ENCODE data around the gene SFSWAP.
"Not testable (repeated sequence)": the region's sequence is repeated elsewhere in the genome, so short reads cannot be mapped to it uniquely, and the experiment has no call there.

The SFSWAP gene

DNA sequence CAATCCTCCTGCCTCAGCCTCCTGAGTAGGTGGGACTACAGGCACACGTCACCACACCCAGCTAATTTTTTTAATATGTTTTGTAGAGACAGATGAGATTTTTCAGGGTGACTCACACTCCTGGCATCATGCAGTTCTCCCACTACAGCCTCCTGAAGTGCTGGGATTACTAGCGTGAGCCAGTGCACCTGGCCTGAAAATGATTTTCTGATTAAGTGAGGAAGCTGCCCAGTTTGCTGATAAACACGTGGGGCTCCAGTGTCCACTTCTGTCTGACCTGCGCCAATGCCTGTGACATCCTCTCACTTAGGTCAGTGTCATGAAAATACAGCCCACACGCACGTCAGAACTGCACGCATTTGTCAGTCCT is 37.0 kb upstream of the SFSWAP start:
- H3K4me2 ChIP-seq, result no peak overlapping the region
- no peaks in the 10 kb centered on the region; the same call in 1 of the 2 replicates for H3K27me3 ChIP-seq (ENCODE audit: insufficient read depth, low read depth)
- no peak overlapping the region for H3K9ac ChIP-seq
- H4K20me1 ChIP-seq (ENCODE audit: insufficient read depth), result no peaks in the 10 kb centered on the region
- no peak overlapping the region for H3K27ac ChIP-seq
- TF ChIP-seq, protein P1, sequence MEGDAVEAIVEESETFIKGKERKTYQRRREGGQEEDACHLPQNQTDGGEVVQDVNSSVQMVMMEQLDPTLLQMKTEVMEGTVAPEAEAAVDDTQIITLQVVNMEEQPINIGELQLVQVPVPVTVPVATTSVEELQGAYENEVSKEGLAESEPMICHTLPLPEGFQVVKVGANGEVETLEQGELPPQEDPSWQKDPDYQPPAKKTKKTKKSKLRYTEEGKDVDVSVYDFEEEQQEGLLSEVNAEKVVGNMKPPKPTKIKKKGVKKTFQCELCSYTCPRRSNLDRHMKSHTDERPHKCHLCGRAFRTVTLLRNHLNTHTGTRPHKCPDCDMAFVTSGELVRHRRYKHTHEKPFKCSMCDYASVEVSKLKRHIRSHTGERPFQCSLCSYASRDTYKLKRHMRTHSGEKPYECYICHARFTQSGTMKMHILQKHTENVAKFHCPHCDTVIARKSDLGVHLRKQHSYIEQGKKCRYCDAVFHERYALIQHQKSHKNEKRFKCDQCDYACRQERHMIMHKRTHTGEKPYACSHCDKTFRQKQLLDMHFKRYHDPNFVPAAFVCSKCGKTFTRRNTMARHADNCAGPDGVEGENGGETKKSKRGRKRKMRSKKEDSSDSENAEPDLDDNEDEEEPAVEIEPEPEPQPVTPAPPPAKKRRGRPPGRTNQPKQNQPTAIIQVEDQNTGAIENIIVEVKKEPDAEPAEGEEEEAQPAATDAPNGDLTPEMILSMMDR (conservative IDR thresholded peaks at IDR 0.05; ENCODE audit: low read depth, low read length), result no peak
- H3K4me3 ChIP-seq (IDR thresholded peaks at IDR 0.05; ENCODE audit: insufficient read depth, low read depth, low read length), result no peak overlapping the region
- H3K36me3 ChIP-seq (ENCODE audit: insufficient read depth), result no peaks in the 10 kb centered on the region
- H2AFZ ChIP-seq (ENCODE audit: low read depth), result no peak overlapping the region
- H3K79me2 ChIP-seq (ENCODE audit: insufficient read depth, low read depth), result no peaks in the 10 kb centered on the region
- no peaks in the 10 kb centered on the region for H3K4me1 ChIP-seq (ENCODE audit: low read depth, poor library complexity, severe bottlenecking)

DNA sequence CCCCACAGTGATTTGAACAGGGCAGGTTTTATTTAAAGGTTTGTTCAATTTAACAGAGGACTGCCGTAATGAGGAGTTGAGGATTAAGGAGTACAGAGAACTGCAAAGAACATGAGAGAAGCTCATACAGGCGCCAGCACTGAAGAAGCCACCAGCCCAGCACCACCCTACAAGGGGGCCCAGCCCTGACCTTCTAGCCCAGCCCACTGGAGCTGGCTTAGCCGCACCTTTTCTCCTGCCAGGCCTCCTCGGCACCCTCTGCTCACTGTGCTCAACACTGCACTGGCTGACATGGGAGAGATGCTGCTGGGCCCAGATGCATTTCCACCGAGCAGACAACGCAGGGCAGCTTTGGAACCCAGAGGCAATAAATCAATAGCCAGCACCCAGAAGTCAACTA is 36.5 kb upstream of the SFSWAP start:
- Histone ChIP-seq H3K4me2 (no peak overlapping the region), H3K79me2 (ENCODE audit: insufficient read depth, low read depth) (no peaks in the 10 kb centered on the region), H2AFZ (ENCODE audit: low read depth) (no peak overlapping the region), H3K27ac (no peak overlapping the region), H4K20me1 (ENCODE audit: insufficient read depth) (no peaks in the 10 kb centered on the region), H3K9ac (no peak overlapping the region), H3K4me1 (ENCODE audit: low read depth, poor library complexity, severe bottlenecking) (no peaks in the 10 kb centered on the region), H3K36me3 (ENCODE audit: insufficient read depth) (no peaks in the 10 kb centered on the region), H3K27me3 (ENCODE audit: insufficient read depth, low read depth) (no peaks in the 10 kb centered on the region; the same call in 1 of the 2 replicates), H3K4me3 (IDR thresholded peaks at IDR 0.05; ENCODE audit: insufficient read depth, low read depth, low read length) (no peak overlapping the region)
- TF ChIP-seq, protein P1 (conservative IDR thresholded peaks at IDR 0.05; ENCODE audit: low read depth, low read length), result no peak

DNA sequence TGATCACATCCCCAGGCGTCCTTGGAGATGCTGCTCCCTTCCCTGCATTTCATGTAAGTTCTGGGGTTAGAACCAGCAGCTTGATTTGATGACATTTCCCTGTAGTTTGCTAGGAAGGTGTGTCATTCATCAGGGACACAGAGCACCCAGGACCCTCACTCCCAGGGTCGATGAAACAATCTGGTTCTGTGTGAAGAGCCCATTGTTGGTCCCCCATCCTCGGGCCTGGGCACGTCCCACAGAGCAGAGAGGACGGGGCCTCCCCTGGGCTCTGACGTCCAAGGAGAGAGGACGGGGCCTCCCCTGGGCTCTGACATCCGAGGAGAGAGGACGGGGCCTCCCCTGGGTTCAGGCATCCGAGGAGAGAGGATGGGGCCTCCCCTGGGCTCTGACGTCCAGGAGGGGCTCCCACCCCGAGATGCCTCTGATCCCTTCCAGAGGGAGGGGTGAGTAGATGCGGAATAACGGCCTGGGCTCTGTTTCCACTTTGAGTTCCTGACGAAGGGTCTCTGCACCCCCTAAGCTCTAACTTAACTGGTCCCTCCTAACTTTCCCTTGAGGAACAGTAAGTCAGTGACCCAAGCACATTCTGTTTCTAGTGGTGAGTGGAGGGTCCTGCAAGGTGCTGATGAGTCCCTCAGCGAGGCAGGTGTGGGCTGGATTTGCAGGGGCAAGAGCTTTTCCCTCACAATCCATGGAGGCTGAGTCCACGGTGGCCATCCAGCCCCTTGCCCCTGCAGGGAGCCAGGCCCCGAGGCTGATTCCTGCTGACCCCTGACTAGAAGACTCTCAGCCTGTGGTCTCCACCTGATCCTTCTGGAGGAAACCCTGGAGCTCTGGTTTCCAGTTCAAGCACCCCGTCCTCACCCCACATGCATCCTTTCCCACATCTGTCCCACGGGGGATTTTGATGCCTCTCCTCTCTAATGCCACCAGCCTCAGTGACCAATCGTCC is 35.5 kb upstream of the SFSWAP start:
- no peak overlapping the region for H3K27ac ChIP-seq
- no peaks in the 10 kb centered on the region for H3K36me3 ChIP-seq (ENCODE audit: insufficient read depth)
- no peak overlapping the region for H3K9ac ChIP-seq
- H4K20me1 ChIP-seq (ENCODE audit: insufficient read depth), result no peaks in the 10 kb centered on the region
- TF ChIP-seq, protein P1 (conservative IDR thresholded peaks at IDR 0.05; ENCODE audit: low read depth, low read length), result no peak
- H3K4me2 ChIP-seq, result no peak overlapping the region
- H3K4me3 ChIP-seq (IDR thresholded peaks at IDR 0.05; ENCODE audit: insufficient read depth, low read depth, low read length), result no peak overlapping the region
- H3K27me3 ChIP-seq (ENCODE audit: insufficient read depth, low read depth), result no peaks in the 10 kb centered on the region; the same call in 1 of the 2 replicates
- no peak overlapping the region for H2AFZ ChIP-seq (ENCODE audit: low read depth)
- no peaks in the 10 kb centered on the region for H3K4me1 ChIP-seq (ENCODE audit: low read depth, poor library complexity, severe bottlenecking)
- H3K79me2 ChIP-seq (ENCODE audit: insufficient read depth, low read depth), result no peaks in the 10 kb centered on the region

DNA sequence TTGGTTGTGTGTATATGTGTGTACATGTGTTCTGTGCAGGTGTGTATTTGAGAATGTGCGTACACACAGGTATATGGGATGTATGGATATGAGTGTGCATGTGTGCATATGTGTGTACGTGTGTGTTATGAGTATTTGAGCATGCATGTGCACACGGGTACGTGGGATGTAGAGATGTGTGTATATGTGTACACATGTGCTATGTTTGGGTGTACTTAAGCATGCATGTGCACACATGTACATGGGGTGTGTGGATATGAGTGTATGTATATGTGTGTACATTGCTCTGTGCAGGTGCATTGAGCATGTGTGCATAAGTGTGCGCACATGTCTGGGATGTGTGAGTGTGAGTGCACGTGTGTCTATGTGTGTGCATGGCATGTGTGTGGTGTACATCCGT is 34.3 kb upstream of the SFSWAP start:
- Histone ChIP-seq H3K27me3 (ENCODE audit: insufficient read depth, low read depth) (no peaks in the 10 kb centered on the region; the same call in 1 of the 2 replicates), H4K20me1 (ENCODE audit: insufficient read depth) (no peaks in the 10 kb centered on the region), H3K79me2 (ENCODE audit: insufficient read depth, low read depth) (no peaks in the 10 kb centered on the region), H3K9ac (no peak overlapping the region), H3K4me1 (ENCODE audit: low read depth, poor library complexity, severe bottlenecking) (no peaks in the 10 kb centered on the region), H2AFZ (ENCODE audit: low read depth) (no peak overlapping the region), H3K27ac (no peak overlapping the region), H3K4me2 (no peak overlapping the region), H3K36me3 (ENCODE audit: insufficient read depth) (no peaks in the 10 kb centered on the region), H3K4me3 (IDR thresholded peaks at IDR 0.05; ENCODE audit: insufficient read depth, low read depth, low read length) (no peak overlapping the region)
- TF ChIP-seq, protein P1 (conservative IDR thresholded peaks at IDR 0.05; ENCODE audit: low read depth, low read length), result no peak

DNA sequence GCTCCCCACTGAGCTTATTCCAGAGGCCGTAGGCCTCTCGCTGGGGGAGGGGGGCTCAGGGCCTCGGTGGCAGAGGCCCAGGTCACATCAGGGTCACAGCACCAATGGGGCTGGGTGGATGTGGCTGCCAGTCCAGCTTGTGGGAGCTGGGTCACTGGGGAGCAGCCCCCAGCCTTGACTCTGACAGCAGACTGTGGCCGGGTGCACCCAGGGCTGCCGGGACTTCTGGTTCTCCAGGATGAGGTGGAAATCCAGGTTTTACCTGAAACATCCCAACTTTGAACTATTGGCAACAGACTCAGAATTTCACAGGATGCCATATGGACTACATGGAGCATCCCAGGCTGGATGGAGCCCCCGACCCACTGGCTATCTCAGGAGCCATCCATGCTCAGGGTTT is 33.8 kb upstream of the SFSWAP start:
- H3K27ac ChIP-seq; H3K4me3 ChIP-seq (IDR thresholded peaks at IDR 0.05; ENCODE audit: insufficient read depth, low read depth, low read length); H3K4me1 ChIP-seq (ENCODE audit: low read depth, poor library complexity, severe bottlenecking); H3K9ac ChIP-seq; H3K79me2 ChIP-seq (ENCODE audit: insufficient read depth, low read depth); H3K27me3 ChIP-seq (ENCODE audit: insufficient read depth, low read depth); H3K4me2 ChIP-seq; H3K36me3 ChIP-seq (ENCODE audit: insufficient read depth); H4K20me1 ChIP-seq (ENCODE audit: insufficient read depth); H2AFZ ChIP-seq (ENCODE audit: low read depth): not testable (repeated sequence)

All from KMS-11 (cell line).